ENCODE measurements around the gene ATP7A.
A peak's percentile ranks its signal among the peaks of the same experiment; 100 is the strongest.

ATP7A gene

DNA sequence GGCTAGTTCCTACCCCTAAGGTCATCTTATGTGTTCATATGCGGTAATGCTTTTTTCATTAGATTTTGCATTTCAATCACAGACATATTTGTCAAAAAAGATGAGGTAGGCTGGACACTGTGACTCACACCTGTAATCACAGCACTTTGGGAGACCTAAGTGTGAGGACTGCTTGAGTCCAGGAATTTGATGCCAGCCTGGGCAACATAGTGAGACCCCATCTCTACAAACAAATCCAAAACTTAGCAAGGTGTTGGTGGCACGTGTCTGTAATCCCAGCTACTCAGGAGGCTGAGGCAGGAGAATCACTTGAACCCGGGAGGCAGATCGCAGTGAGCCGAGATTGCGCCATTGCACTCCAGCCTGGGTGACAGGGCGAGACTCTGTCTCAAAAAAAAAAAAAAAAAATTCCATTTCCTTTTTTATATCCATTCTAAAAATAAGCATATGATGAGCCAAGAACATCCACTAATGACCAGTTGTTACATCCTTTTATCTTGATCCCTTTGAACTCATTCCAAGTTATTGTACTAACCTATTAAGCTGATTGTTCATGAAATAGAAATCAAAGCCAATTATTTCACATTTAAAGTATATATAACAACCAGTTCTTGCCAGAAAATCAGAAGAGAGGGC lies 35.5 kb downstream of the ATP7A start:
- no peak for DNase-seq (ENCODE audit: low read depth)

DNA sequence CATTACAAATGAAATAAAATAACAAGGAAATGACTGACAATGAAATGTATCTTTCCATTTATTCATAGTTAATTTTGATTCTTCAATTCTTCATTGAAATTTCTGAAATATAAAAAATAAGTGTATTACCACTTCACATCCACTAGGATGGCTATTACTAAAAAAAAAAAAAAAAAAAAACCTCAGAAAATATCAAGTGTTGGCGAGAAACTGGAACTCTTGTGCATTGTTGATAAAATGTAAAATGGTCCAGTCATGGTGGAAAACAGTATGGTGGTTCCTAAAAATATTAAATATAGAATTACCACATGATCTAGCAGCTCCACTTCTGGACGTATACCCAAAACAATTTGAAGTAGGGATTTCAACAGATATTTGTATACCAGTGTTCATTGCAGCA lies 36.1 kb downstream of the ATP7A start:
- no peak for DNase-seq (ENCODE audit: low read depth)

DNA sequence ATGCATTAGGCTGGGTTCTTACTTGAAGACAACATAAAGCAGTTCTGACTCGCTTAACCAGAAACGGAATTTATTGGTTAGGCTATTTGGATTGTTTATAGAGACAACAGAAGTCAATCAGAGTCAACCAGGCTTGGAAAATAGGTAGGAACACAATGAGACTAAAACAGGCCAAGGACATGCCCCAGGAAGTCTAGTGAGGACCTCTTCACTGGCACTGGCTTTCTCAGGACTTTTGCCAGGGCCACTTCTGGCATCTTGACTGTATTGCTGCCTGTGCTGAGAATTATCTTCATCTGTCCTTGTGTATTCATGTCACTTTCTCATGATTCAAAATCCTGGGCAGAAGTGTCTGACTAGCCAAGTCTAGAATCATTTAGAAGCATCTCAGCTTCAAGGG lies 39.3 kb downstream of the ATP7A start:
- no peak for DNase-seq (ENCODE audit: low read depth)

DNA sequence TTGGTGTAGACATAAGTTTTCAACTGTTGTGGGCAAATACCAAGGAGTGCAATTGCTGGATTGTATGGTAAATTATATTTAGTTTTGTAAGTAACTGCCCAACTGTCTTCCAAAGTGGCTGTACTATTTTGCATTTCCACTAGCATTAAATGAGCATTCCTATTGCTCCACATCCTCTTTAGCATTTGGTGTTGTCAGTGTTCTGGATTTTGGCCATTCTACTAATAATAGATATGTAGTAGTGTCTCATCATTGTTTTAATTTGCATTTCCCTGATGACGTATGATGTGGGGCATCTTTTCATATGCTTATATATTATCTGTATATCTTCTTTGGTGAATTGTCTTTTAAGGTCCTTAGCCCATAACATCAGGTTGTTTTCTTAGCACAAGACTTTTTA lies 41.7 kb downstream of the ATP7A start:
- DNase-seq (ENCODE audit: low read depth): no peak

DNA sequence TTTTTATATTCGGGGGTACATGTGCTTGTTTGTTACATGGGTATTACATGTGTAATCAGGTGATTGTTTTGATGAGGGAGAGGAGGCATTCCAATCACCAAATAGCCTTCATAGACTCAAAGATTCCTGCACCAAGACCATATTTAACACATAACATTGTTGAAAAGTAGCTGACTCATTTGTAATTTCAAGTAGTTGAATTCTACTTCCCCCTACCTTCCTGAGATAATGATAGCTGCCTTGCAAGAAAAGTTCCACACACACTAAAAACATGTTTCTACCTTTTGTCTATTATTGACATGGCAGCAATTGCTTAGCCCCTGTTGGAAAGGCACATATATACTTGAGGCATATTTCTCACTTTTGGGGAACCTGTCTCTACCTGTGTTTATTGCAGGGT lies 42.8 kb downstream of the ATP7A start:
- DNase-seq (ENCODE audit: low read depth): no peak

DNA sequence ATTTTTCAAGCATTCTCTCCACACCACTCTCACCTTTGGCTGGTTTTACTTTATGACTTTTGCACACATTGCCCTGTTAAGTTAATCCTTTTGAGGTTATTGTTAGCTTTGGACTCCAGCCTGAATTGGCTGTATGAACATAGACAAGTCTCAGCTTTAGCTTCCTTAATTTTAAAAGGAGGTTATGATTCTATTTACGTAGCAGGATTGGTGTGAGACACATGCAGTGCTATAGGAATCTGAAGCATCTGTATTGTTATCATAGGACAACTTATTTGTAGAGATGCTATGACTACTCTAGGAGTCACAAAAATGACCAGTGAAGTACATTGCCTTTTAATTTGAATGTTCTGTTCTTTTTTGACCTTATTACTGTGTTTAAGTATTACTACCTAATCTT lies 43.2 kb downstream of the ATP7A start:
- no peak for DNase-seq (ENCODE audit: low read depth)

DNA sequence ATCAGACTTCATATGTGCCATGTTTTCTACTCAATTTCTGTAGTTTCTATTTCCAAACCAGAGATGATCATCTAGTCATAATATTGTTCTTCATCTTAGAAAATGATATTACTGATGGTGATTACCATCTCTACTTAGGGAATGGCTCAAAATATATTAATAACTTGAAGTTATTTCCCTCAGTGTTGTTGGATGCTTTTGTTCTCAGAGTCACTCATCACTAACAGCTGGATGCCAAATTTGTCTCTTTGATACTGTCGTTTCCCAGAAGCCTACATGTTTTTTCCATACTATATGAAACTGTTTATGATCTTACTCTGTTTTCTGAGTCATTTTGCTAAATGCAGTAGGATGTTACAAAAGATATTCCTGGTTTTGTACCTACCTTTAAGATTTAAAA lies 50.1 kb downstream of the ATP7A start:
- DNase-seq (ENCODE audit: low read depth): no peak

DNA sequence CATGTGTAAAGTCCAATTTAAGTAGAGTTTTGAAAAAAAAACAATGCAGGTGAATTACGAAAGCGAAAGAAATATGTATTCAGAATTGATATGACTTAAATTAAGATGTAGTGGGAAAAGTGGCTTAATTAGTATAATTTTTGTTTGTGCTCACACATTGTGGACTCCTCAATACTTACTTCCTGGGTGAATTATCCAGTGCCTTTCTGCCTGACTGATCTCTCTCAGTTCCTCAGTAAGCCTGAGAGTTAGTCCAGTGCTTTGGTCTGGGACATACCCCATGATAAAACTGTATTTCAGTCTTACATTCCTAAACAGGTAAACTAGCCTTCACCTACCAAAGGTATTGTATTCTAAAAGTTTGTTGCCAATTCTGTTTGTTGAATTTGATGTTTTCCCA lies 50.6 kb downstream of the ATP7A start:
- no peak for DNase-seq (ENCODE audit: low read depth)

DNA sequence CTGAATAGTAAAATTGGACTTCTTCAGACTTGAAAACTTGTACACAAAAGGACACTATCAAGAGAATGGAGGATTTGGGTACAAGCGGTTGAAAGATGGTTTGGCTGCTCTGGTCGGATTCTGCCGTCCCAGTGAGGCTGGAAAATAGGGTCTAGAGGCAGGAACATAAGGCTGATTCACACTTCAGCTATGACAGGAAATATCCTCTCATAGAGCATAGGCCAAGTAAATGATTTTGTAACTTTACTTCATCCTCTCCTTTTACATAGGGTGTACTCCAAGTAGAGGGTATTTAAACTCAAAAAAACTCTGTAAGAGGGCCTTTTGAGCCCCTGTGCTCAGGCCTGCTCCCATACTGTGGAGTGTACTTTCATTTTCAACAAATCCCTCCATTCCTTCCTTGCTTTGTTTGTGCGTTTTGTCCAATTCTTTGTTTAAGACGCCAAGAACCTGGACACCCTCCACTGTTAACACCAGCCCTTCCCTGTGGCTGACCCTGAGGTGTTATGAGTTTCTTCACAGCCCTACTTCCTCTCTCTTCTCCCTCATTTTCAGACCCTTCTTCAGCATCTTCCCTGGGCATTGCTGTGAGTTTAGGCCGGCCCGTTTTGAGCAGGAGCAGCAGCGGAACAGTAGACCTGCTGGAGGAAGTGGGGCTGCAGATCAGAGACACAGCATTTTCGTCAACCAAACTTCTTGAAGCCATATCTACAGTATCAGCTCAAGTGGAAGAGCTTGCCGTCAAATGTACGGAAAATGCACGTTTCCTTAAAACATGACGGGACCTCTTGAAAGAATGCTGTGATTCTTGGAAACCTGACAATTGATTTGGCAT lies 51.8 kb downstream of the ATP7A start:
- DNase-seq (ENCODE audit: low read depth): no peak

DNA sequence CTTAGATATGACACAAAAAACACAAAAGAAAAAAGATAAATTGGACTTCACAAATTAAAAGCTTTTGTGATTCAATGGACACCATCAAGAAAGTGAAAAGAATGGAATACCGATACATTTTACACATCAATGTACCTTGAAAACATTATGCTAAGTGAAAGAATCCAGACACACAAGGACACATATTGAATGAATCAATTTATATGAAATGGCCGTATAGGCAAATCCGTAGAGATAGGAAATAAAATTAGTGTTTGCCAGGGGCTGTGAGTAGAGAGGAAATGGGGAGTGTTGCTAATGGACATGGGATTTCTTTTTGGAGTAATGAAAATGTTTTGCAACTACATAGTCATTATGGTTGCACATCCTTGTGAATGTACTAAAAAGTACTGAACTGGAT lies 55.9 kb downstream of the ATP7A start:
- DNase-seq (ENCODE audit: low read depth): no peak

DNA sequence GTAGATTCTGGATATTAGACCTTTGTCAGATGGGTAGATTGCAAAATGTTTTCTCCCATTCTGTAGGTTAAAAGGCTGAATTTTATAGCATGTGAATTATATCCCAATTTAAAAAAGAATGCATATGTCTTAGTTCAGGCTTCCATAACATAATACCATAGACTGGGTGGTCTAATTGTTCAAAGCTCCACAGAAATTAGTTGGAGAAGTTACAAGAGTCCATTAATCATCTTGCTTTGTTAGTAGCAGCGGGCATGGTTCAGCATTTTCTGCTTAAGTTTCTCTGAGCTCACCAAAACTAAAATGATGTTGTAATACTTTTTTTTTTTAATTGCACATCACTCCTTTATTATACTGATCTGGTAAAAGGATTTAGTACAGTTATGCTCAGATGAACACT lies 57.1 kb downstream of the ATP7A start:
- DNase-seq (ENCODE audit: low read depth): no peak

DNA sequence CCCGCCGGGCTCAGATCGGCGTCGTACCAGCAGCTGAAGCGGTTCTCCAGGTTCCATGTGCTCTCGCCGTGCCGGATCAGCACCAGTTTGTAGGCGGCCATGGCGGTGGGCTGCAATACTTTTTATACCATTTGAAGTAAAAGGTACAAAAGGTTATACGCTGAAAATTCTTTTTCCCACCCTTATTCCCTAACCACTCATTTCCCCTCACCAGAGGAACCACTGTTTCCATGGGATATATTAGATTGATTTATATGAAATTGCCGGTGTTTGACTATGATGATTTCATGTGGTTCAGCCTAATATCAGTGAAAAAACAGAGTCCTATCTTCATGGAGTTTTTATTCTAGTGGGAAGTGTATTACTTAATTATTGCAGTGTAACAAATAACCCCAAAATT lies 59.0 kb downstream of the ATP7A start, which contains the start of gene PGAM4:
TSS of gene PGAM4 (minus strand) at position 101 of the 400 bp plus-strand sequence. CDS start at position 101, 0 bp downstream.
- DNase-seq (ENCODE audit: low read depth): no peak

DNA sequence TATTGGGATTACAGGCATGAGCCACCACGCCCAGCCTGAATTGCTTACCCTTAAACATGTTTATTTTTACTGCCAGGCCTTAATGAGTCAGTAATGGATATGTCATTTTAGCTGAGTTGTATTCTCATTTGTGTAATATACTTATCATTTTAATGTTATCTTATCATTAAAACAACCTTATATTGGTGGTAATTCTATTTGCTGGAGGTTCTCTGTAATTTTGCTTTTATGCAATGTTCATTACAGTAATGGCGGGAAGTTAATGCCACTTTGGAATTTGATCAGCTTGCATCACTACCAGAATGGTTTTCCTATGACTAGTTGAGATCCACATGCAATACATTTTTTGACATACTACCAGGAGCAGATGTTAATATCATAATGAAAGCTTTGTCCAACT lies 65.3 kb downstream of the ATP7A start:
- peak; percentile 31 for DNase-seq (ENCODE audit: low read depth)

DNA sequence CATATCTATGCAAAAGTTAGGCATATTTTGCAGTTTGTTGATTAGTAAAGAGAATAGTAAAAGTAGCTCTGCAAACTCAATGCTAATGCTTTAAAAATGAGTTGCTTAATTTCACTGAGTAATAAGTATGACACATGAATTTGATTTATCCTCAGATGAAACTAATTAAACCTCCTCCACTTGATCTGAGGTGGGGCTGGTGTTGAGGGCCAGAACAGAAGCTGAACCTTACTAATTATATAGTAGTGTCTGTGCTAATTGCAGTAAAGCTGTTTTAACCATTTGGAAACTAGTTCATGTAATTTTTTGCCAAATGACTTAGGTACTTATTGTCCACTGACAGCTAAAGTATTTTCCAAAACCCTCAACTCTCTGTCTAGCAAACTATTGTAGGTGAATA lies 66.6 kb downstream of the ATP7A start:
- no peak for DNase-seq (ENCODE audit: low read depth)

DNA sequence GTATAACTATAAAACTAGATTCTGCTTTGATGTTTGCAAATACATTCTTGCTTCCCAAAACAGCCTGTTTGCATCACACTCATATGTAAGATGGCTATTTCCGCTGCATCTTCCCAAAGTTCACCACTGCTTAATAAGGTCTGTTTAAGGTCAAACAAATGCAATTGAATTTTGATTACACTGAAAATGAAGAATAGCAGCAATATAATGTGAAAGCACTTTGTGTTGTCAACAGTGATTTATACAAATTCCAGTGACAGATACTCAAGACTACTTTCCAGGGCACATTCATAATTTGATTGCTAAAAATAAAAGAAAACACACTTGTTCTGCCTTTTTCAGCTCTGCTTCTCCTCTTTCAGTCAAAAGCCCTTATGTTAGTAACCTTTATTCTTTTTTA lies 67.0 kb downstream of the ATP7A start:
- no peak for DNase-seq (ENCODE audit: low read depth)

DNA sequence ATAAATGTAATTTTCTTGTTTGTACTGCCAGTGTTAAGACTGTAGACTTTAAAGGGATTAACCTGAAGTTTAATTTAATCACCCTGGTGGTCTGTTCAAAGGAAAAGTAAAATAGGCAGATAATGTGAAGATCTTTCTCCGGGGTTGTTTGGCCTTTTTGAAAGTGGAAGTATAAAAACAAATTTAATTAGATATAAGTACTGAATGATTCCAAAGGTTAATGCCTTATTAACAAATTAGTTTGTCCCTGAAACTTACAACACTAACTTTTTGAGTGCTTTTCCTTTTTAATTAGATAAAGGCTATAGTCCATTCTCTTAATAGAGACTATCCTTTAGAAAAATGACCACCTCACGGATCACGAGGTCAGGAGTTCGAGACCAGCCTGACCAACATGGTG lies 69.4 kb downstream of the ATP7A start:
- DNase-seq (ENCODE audit: low read depth): no peak

DNA sequence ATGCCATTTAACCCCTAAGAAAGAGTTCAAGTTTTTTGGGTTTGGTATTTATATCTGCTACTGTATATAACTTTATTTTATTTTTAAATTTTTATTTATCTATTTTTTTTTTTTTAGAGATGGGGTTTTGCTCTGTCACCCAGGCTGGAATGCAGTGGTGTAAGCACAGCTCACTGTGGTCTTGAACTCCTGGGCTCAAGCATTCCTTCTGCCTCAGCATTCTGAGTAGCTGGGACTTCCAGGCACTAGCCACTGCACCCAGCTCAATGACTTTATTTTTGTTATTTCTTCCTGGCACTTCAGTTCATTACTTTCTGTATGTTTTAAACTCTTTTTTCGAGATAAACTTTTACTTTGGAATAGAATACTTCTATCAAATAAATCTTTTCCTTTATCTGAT lies 101.4 kb downstream of the ATP7A start:
- no peak for DNase-seq (ENCODE audit: low read depth)

DNA sequence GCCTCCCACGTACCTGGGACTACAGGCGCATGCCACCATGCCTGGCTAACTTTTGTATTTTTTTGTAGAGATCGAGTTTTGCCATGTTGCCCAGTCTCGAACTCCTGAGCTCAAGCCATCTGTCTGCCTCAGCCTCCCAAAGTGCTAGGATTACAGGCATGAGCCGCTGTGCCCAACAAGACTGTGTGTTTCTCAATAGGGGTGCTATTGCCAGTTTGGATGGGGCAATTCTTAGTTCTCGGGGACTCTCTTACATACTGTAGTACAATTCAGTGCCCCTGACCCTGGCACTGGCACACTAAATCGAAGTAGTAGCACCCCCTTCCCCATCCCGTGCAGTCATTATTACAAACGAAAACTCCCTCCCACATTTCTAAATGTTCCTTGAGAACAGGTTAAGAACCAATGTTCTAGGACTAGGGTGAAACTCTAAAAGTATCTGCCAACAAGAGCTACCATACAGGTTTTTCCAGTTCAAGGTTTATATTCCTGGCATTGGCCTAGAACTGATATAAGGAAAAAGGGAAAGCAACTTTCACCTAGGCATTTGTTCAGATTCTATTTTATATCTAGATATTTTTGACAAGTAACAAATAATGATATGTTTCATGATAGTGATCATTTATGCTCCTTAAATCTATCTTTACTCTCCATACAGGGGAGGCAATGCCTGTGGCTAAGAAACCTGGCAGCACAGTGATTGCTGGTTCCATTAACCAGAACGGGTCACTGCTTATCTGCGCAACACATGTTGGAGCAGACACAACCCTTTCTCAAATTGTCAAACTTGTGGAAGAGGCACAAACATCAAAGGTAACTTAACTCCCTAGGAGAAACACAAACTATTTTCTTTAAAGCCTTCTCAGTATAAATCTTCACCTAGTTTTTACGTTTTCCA lies 109.3 kb downstream of the ATP7A start:
- DNase-seq (ENCODE audit: low read depth): no peak

DNA sequence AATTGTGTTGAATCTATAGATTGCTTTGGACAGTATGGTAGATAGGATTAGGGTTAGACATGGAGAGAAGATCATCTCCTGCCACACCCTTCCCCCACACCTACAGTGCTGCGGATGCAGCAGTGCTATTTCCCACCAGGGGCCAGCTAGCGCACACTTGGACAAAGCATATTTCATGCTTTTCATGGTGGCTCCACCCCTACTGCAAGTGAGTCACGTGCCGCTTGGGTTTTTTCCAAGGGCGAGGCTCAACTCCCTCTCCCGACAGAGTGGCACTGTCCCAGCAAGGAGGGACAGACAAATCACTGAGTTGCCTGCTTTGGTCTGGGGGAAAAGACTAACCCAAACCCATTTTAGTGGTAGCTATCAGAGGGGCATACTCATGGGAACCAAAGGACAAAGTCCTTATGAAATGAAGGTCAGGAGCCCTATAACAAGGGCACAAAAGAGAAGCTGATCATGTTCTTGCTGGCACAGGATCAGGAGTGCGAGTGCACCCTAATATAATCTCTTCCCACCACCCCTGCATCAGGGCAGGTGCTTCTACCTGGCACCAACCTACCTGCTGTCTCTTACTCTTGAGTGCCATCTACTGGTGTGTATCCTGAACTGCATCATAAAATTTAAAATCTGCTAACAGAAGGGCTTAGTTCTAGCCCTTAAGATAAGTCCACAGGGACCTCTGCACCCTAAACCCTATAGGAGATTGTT lies 114.0 kb downstream of the ATP7A start:
- DNase-seq (ENCODE audit: low read depth): no peak

DNA sequence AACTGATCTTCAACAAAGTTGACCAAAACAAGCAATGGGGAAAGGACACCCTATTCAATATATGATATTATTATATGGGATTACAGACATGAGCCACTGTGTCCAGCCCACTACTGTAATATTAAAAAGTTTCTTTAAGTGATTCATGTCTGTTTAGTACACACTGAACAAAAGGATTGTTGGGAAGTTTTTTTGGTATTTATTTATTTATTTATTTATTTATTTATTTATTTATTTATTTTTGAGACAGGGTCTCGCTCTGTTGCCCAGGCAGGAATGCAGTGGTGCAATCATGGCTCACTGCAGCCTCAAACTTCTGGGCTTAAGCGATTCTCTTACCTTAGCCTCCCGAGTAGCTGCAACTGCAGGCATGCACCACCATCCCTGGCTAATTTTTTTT lies 117.3 kb downstream of the ATP7A start:
- DNase-seq (ENCODE audit: low read depth): no peak

DNA sequence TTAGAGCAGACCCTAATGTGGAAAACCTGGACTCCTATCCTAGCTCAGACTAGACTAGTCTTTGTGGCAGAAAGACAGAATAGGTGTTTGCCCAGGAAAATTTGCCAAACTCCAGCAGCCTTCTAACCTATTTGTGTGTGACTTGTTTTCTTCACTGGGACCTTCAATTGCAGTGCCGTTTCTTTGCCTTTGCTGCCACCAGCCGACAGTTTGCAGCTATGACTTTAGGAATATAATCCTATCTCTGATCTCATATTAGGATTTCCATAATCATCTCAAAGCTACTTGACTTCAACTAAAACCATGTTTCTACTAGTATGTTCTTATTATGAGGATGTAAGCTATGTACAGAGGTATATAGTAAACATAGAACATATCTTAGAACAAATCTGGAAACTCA lies 119.2 kb downstream of the ATP7A start:
- no peak for DNase-seq (ENCODE audit: low read depth)

DNA sequence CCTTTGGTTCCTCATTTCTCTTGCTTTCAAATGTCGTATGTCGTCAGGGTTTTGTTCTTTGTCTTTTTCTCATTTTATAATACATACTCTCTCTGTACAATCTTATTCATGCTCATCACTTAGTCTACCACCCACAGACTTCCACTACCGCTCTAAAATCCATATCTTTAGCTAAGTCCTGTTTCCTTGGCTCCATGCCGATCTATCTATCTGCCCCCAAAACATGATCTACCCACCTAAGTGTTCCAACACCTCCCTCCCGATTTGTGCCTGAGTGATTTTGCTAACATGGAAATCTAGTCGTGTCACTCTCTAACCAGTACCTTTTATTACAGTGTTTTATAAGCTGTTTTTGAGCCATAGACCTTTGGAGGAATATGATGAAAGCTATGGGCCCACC lies 124.6 kb downstream of the ATP7A start:
- no peak for DNase-seq (ENCODE audit: low read depth)

Data from HS-5 (cell line).